Measurements from ENCODE around the gene DEAF1. TPM values are rescaled to one million over a fixed set of nuclear protein-coding genes. Genes with fewer than 3 reads are reported as not detected.
A peak's percentile ranks its signal among the peaks of the same experiment; 100 is the strongest.
"Not testable (repeated sequence)": the region's sequence is repeated elsewhere in the genome, so short reads cannot be mapped to it uniquely, and the experiment has no call there.

DEAF1 gene, protein sequence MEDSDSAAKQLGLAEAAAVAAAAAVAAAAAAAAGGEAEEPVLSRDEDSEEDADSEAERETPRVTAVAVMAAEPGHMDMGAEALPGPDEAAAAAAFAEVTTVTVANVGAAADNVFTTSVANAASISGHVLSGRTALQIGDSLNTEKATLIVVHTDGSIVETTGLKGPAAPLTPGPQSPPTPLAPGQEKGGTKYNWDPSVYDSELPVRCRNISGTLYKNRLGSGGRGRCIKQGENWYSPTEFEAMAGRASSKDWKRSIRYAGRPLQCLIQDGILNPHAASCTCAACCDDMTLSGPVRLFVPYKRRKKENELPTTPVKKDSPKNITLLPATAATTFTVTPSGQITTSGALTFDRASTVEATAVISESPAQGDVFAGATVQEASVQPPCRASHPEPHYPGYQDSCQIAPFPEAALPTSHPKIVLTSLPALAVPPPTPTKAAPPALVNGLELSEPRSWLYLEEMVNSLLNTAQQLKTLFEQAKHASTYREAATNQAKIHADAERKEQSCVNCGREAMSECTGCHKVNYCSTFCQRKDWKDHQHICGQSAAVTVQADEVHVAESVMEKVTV
- total RNA-seq = 61.2 and 72.0 TPM in 2 replicates

- peaks cover 24% of the 10 kb centered on the region for H3K36me3 Mint-ChIP-seq (ENCODE audit: low read depth)
- H3K4me1 Mint-ChIP-seq (ENCODE audit: low read depth) = peaks cover 49% of the 10 kb centered on the region
- intact Hi-C loops (cut with micrococcal nuclease) = loop anchor here (1.0 kb wide), 1 partner anchor 83 kb away; the partner anchor contains the start of gene GATD1
- peak; percentile 99 for DNase-seq (ENCODE audit: low spot score)
- no peaks in the 10 kb centered on the region for H3K27me3 Mint-ChIP-seq (ENCODE audit: low read depth)
- no peaks in the 10 kb centered on the region for H3K9me3 Mint-ChIP-seq
- H3K4me3 Mint-ChIP-seq (ENCODE audit: low read depth) = peak within 1 kb of the TSS; percentile 86
- peak within 1 kb of the TSS; percentile 89 for H3K27ac Mint-ChIP-seq
These were observed at the start of gene DEAF1 for GRCh38 chr11:694563-695287. DEAF1 (minus strand) TSS chr11:695222; CDS start chr11:695047, 175 bp downstream.

- no peak for DNase-seq (ENCODE audit: low spot score)
- H3K27me3 Mint-ChIP-seq (ENCODE audit: low read depth) = peaks cover 6% of the 10 kb centered on the region
- H3K4me1 Mint-ChIP-seq (ENCODE audit: low read depth) = peaks cover 10% of the 10 kb centered on the region
- H3K27ac Mint-ChIP-seq = no peak overlapping the region
- H3K9me3 Mint-ChIP-seq = no peaks in the 10 kb centered on the region
- H3K36me3 Mint-ChIP-seq (ENCODE audit: low read depth) = no peaks in the 10 kb centered on the region
- H3K4me3 Mint-ChIP-seq (ENCODE audit: low read depth) = no peak overlapping the region
- intact Hi-C loops (cut with micrococcal nuclease) = no loop called here
These were observed 47.7 kb upstream of the DEAF1 start for GRCh38 chr11:742571-743201.

DNA sequence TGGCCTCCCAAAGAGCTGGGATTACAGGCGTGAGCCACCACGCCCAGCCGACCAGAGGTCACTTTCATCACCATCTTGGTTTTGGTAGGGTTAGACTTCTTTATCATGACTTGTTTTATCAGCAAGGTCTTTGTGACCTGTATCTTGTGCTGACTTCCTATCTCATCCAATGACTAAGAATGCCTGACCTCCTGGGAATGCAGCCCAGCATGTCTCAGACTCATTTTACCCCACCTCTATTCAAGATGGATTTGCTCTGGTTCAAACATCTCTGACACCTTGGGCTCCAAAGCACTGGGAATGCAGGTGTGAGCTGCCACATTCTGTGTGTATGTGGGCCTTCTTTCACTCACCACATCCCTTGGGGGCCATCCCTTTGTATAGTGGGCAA is 47.1 kb upstream of the DEAF1 start:
- Mint-ChIP-seq H3K4me1 (ENCODE audit: low read depth) (peaks cover 15% of the 10 kb centered on the region), H3K9me3 (no peaks in the 10 kb centered on the region), H3K27me3 (ENCODE audit: low read depth) (peaks cover 6% of the 10 kb centered on the region), H3K4me3 (ENCODE audit: low read depth) (no peak overlapping the region), H3K36me3 (ENCODE audit: low read depth) (no peaks in the 10 kb centered on the region), H3K27ac (no peak overlapping the region)
- intact Hi-C loops (cut with micrococcal nuclease) = no loop called here
- DNase-seq (ENCODE audit: low spot score) = no peak

DNA sequence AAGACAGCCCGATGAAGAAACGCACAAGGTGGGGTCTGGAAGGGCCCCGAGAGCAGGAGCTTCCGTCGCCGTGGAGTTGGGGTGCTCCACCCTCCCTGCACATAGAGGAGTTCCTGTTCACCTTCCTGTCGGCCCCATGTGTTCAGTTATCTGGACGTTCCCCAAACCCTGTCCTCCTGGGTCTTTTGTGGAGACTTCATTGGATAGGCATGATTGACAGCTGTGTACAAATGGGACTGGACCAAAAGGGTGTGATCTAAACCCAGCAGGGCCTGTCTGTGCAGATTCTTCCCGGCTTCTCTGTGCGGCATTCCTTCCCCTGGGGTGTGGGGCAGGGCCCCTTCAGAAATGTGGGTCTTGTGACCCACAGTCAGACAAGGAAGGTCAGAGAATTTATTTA is 42.9 kb upstream of the DEAF1 start:
- H3K27me3 Mint-ChIP-seq (ENCODE audit: low read depth); intact Hi-C loops (cut with micrococcal nuclease); H3K9me3 Mint-ChIP-seq; H3K4me3 Mint-ChIP-seq (ENCODE audit: low read depth); DNase-seq (ENCODE audit: low spot score); H3K36me3 Mint-ChIP-seq (ENCODE audit: low read depth); H3K27ac Mint-ChIP-seq: not testable (repeated sequence)
- H3K4me1 Mint-ChIP-seq (ENCODE audit: low read depth) = peaks cover 10% of the 10 kb centered on the region

GRCh38 chr11:737366-737765 is 42.3 kb upstream of the DEAF1 start:
- DNase-seq (ENCODE audit: low spot score) = no peak
- intact Hi-C loops (cut with micrococcal nuclease) = no loop called here
- peaks cover 6% of the 10 kb centered on the region for H3K27me3 Mint-ChIP-seq (ENCODE audit: low read depth)
- H3K9me3 Mint-ChIP-seq = no peaks in the 10 kb centered on the region
- peaks cover 10% of the 10 kb centered on the region for H3K4me1 Mint-ChIP-seq (ENCODE audit: low read depth)
- H3K4me3 Mint-ChIP-seq (ENCODE audit: low read depth) = no peak overlapping the region
- no peaks in the 10 kb centered on the region for H3K36me3 Mint-ChIP-seq (ENCODE audit: low read depth)
- no peak overlapping the region for H3K27ac Mint-ChIP-seq

- DNase-seq (ENCODE audit: low spot score); H3K27me3 Mint-ChIP-seq (ENCODE audit: low read depth); intact Hi-C loops (cut with micrococcal nuclease); H3K4me3 Mint-ChIP-seq (ENCODE audit: low read depth); H3K36me3 Mint-ChIP-seq (ENCODE audit: low read depth); H3K9me3 Mint-ChIP-seq; H3K27ac Mint-ChIP-seq: not testable (repeated sequence)
- H3K4me1 Mint-ChIP-seq (ENCODE audit: low read depth) = peaks cover 10% of the 10 kb centered on the region
These were observed 39.5 kb upstream of the DEAF1 start for GRCh38 chr11:734541-734940.

DNA sequence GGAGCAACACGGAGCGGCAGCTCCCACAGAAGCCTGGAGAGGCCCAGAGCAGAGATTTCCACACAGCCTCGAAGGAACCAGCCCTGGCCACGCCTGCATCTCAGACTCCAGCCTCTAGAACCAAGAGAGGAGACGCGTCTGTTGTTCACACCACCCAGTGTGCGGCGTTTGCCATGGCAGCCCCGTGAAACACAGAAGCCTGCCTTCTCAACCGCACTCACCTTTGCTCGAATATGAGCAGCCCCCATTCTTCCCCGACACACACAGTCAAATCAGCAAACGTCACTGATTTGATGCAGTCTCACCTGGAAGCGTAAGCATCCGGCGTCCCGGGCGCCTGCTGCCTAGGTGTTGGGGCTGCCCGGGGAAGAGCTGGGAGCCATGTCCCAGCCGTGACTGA is 38.0 kb upstream of the DEAF1 start:
- DNase-seq (ENCODE audit: low spot score) = no peak
- H3K27me3 Mint-ChIP-seq (ENCODE audit: low read depth) = no peaks in the 10 kb centered on the region
- intact Hi-C loops (cut with micrococcal nuclease) = no loop called here
- no peak overlapping the region for H3K4me3 Mint-ChIP-seq (ENCODE audit: low read depth)
- no peaks in the 10 kb centered on the region for H3K36me3 Mint-ChIP-seq (ENCODE audit: low read depth)
- H3K4me1 Mint-ChIP-seq (ENCODE audit: low read depth) = peaks cover 10% of the 10 kb centered on the region
- no peak overlapping the region for H3K27ac Mint-ChIP-seq
- no peaks in the 10 kb centered on the region for H3K9me3 Mint-ChIP-seq

DNA sequence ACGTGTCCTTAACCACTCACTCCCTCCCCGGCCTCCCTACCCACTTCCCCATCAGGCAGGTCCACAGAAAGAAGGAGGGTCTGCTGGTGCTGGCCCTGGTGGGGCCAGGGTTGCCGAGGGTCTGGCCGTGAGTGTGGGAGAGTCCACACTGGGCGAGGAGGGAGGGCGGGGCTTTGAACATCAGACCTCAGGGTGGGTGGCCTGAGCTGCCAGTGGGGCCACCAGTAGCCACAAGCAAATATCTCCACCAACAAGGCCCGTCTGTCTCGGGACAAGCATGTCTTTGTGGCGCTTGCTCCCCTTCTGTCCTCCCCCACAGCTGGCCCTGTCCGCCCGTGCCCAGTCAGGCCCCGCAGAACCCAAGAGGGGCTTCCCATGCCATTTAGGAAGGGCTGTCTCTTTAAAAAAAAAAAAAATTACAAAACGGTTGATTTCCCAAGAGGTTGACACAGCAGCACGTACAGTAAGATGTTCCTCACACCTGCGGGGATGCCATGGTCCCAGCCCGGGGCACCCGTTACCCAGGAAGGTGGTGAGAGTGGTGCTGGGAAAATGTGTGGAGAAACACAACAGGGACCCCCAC is 34.6 kb upstream of the DEAF1 start:
- Mint-ChIP-seq H3K4me3 (ENCODE audit: low read depth) (no peak overlapping the region), H3K9me3 (no peaks in the 10 kb centered on the region), H3K4me1 (ENCODE audit: low read depth) (peaks cover 2% of the 10 kb centered on the region), H3K27me3 (ENCODE audit: low read depth) (no peaks in the 10 kb centered on the region), H3K27ac (no peak overlapping the region), H3K36me3 (ENCODE audit: low read depth) (no peaks in the 10 kb centered on the region)
- intact Hi-C loops (cut with micrococcal nuclease) = loop anchor here (2.0 to 10.0 kb wide), 2 partner anchors 17 to 115 kb away; partner anchors contain the start of genes IRF7 and TALDO1
- DNase-seq (ENCODE audit: low spot score) = no peak

DNA sequence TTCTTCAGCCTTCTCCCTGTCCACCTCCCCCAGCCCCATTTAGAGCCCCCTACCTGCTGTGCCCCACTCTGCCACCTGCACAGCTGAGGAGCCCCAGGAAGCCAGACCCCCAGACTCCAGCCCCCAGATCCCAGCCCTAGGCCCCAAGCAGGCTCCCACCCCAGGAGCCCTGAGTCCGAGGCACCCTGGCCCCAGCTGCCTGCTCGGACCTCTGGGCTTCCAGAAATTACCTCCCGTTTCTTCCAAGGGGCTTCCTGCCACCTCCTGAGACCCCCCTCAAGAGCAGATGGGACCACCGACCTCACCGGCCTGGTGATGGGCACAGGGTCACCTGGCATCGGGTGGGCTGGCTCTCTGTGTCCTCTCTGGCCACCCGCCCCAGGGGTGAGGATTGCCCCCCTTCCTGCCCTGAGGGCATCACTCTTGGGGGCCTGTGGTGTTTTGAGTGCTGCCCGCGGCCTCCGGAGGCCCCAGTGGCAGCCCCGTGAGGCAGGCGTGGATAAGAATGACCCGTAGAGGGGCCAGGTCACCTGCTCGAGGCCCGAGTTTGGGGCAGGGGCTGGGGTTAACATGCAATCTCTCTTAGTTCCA is 34.0 kb upstream of the DEAF1 start:
- DNase-seq (ENCODE audit: low spot score) = no peak
- intact Hi-C loops (cut with micrococcal nuclease) = loop anchor here (2.0 to 10.0 kb wide), 2 partner anchors 18 to 114 kb away; partner anchors contain the start of genes IRF7 and TALDO1
- no peaks in the 10 kb centered on the region for H3K9me3 Mint-ChIP-seq
- peaks cover 2% of the 10 kb centered on the region for H3K4me1 Mint-ChIP-seq (ENCODE audit: low read depth)
- no peaks in the 10 kb centered on the region for H3K27me3 Mint-ChIP-seq (ENCODE audit: low read depth)
- H3K27ac Mint-ChIP-seq = no peak overlapping the region
- H3K4me3 Mint-ChIP-seq (ENCODE audit: low read depth) = no peak overlapping the region
- no peaks in the 10 kb centered on the region for H3K36me3 Mint-ChIP-seq (ENCODE audit: low read depth)

GRCh38 chr11:727859-728748 is 33.1 kb upstream of the DEAF1 start:
- no peak overlapping the region for H3K4me3 Mint-ChIP-seq (ENCODE audit: low read depth)

GRCh38 chr11:727281-727701 is 32.3 kb upstream of the DEAF1 start:
- Mint-ChIP-seq H3K36me3 (ENCODE audit: low read depth) (no peaks in the 10 kb centered on the region), H3K27ac (no peak overlapping the region), H3K27me3 (ENCODE audit: low read depth) (peaks cover 5% of the 10 kb centered on the region), H3K4me1 (ENCODE audit: low read depth) (peaks cover 6% of the 10 kb centered on the region), H3K9me3 (no peaks in the 10 kb centered on the region), H3K4me3 (ENCODE audit: low read depth) (no peak overlapping the region)
- DNase-seq (ENCODE audit: low spot score) = no peak
- intact Hi-C loops (cut with micrococcal nuclease) = loop anchor here (10.0 kb wide), 1 partner anchor 112 kb away; the partner anchor contains the start of gene IRF7

More at GRCh38 chr11:727859-728748, 33.1 kb upstream of the DEAF1 start:
- H3K27me3 Mint-ChIP-seq (ENCODE audit: low read depth) = peaks cover 3% of the 10 kb centered on the region
- peaks cover 4% of the 10 kb centered on the region for H3K4me1 Mint-ChIP-seq (ENCODE audit: low read depth)
- peak; percentile 73 for DNase-seq (ENCODE audit: low spot score)
- H3K9me3 Mint-ChIP-seq = no peaks in the 10 kb centered on the region
- intact Hi-C loops (cut with micrococcal nuclease) = loop anchor here (2.0 to 10.0 kb wide), 2 partner anchors 19 to 113 kb away; partner anchors contain the start of genes IRF7 and TALDO1
- no peaks in the 10 kb centered on the region for H3K36me3 Mint-ChIP-seq (ENCODE audit: low read depth)
- H3K27ac Mint-ChIP-seq = no peak overlapping the region

Measured in activated T-helper 2 cell treated with anti-CD3 and anti-CD28 coated beads, Interferon-gamma antibody, Interleukin-2, Interleukin-4, amounts not matched to agents 10 μg/mL and 5 μg/mL and 100 μg/mL, durations not matched to agents 14 hours and 24 hours and 36 hours (primary cell).